Right lobe of liver (tissue), 6 donors: ENCODE measurements around the gene TRPM5. TPM values are rescaled to one million over a fixed set of nuclear protein-coding genes. Genes with fewer than 3 reads are reported as not detected.

Experiments
- ATAC-seq, 4 donors: fragments of 200-7000 bp; cut with Tn5 transposase; one replicate each; pipeline ENCODE4 v1.9.1; 2020; ENCODE audit warnings: mild to moderate bottlenecking in 4 of 4, moderate library complexity in 4 of 4
- DNase-seq, 3 donors: peaks; one replicate each; pipeline ENCODE4 v3.0.0-alpha.2; 2020
- H3K27ac ChIP-seq, 3 donors: fragments of 200-600 bp; one replicate each; pipeline ENCODE4 v1.8.0; 2022
- H3K27me3 ChIP-seq, 2 donors: fragments of 200-600 bp; one replicate each; pipeline ENCODE4 v1.8.0; 2022
- H3K36me3 ChIP-seq, 4 donors: fragments of 200-600 bp; sonication (generic) in 1 of 4; one replicate each; pipeline versions ENCODE4 v1.5.1 to v1.8.0; 2017 to 2022; ENCODE audit warnings: control low read depth in 1 of 4
- H3K4me1 ChIP-seq, 4 donors: fragments of 200-600 bp; sonication (generic) in 1 of 4; one replicate each; pipeline versions ENCODE4 v1.5.1 to v1.8.0; 2017 to 2022; ENCODE audit warnings: control low read depth in 1 of 4
- H3K4me3 ChIP-seq, 3 donors: fragments of 200-600 bp; one replicate each; pipeline ENCODE4 v1.8.0; 2022
- H3K9me3 ChIP-seq, 4 donors: fragments of 200-600 bp; sonication (generic) in 1 of 4; one replicate each; pipeline versions ENCODE4 v1.5.1 to v1.8.0; 2017 to 2022; ENCODE audit warnings: control low read depth in 1 of 4
- POLR2A ChIP-seq: fragments of 450-650 bp; IDR thresholded peaks from one replicate; pipeline ENCODE4 v1.6.1; 2017; ENCODE audit warnings: antibody characterized with exemption, mild to moderate bottlenecking
- whole genome bisulfite sequencing: methylation state at CpG from one replicate; pipeline ENCODE4 v1.1.6; 2018; ENCODE audit warnings: low coverage, low lambda C conversion rate; ENCODE audit not compliant: insufficient coverage; ENCODE audit errors: missing lambda C conversion rate; 5-methylcytosine and 5-hydroxymethylcytosine counted together
- intact Hi-C, 2 donors: fragments of 100-400 bp; cut with DNase I; formaldehyde crosslinking; loops; one replicate each; pipeline versions ENCODE4 v1.11.2 to v1.14.1; 2022
- total RNA-seq, 6 experiments: library from RNA; depleted of rRNA in 2 of 6; stranded (reverse); fragments of >200 nt in 2 of 6; fragmentation: NEBNext Ultra II Directional in 3 of 6; extraction: Animal tissue kit (Norgen Biotek cat#: 25700) in 3 of 6; gene quantifications; one replicate each; pipeline versions ENCODE4 v1.1.0 to v1.2.4, GENCODE V29; 2016 to 2023
- TF ChIP-seq, protein P1 (sequence below), 4 donors: fragments of 200-600 bp in 3 of 4; fragments of 450-650 bp in 1 of 4; IDR thresholded peaks; one replicate each; pipeline versions ENCODE4 v1.5.1 to v1.8.0; 2016 to 2022; ENCODE audit warnings: antibody characterized with exemption in 4 of 4, mild to moderate bottlenecking in 2 of 4
- donor health status: DM: no; HTN: yes; CAD: no.
- donor health status: DM: no; HTN: no; CAD: no.
- donor health status: DM: no; HTN: no; CAD: no.
- donor health status: DM: no; HTN: yes; CAD: no.
- donor health status: DM: no; HTN: yes; CAD: no.

TRPM5 gene
- total RNA-seq, 6 experiments from 2014 or later = not detected

- DNase-seq (no peak), ATAC-seq (no peak)
- intact Hi-C loops = no loop called here
- H3K4me3 ChIP-seq = no peak overlapping the region
- no peaks in the 10 kb centered on the region for H3K36me3 ChIP-seq
- H3K27me3 ChIP-seq = no peaks in the 10 kb centered on the region
- H3K27ac ChIP-seq = no peak overlapping the region
- 58% methylated on average over 7 of the region's 8 CpGs for WGBS
- no peaks in the 10 kb centered on the region for H3K9me3 ChIP-seq
- no peak for TF ChIP-seq POLR2A
- TF ChIP-seq, protein P1, sequence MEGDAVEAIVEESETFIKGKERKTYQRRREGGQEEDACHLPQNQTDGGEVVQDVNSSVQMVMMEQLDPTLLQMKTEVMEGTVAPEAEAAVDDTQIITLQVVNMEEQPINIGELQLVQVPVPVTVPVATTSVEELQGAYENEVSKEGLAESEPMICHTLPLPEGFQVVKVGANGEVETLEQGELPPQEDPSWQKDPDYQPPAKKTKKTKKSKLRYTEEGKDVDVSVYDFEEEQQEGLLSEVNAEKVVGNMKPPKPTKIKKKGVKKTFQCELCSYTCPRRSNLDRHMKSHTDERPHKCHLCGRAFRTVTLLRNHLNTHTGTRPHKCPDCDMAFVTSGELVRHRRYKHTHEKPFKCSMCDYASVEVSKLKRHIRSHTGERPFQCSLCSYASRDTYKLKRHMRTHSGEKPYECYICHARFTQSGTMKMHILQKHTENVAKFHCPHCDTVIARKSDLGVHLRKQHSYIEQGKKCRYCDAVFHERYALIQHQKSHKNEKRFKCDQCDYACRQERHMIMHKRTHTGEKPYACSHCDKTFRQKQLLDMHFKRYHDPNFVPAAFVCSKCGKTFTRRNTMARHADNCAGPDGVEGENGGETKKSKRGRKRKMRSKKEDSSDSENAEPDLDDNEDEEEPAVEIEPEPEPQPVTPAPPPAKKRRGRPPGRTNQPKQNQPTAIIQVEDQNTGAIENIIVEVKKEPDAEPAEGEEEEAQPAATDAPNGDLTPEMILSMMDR (IDR thresholded peaks at IDR 0.05) = no peak
- no peaks in the 10 kb centered on the region for H3K4me1 ChIP-seq
Observed at GRCh38 chr11:2477936-2478335, 33.6 kb upstream of the TRPM5 start.

- ATAC-seq (no peak), DNase-seq (no peak)
- no peak overlapping the region for H3K27ac ChIP-seq
- H3K4me3 ChIP-seq = no peak overlapping the region
- no peaks in the 10 kb centered on the region for H3K36me3 ChIP-seq
- 88% methylated on average over 1 of the region's 3 CpGs for whole genome bisulfite sequencing
- intact Hi-C loops = no loop called here
- no peaks in the 10 kb centered on the region for H3K9me3 ChIP-seq
- TF ChIP-seq, protein P1 (IDR thresholded peaks at IDR 0.05) = no peak
- H3K4me1 ChIP-seq = no peaks in the 10 kb centered on the region
- H3K27me3 ChIP-seq = no peaks in the 10 kb centered on the region
Observed at GRCh38 chr11:2477254-2477653, 32.9 kb upstream of the TRPM5 start.

GRCh38 chr11:2475136-2475918, 31.0 kb upstream of the TRPM5 start:
- Histone ChIP-seq H3K27me3 (no peaks in the 10 kb centered on the region), H3K9me3 (no peaks in the 10 kb centered on the region), H3K36me3 (no peaks in the 10 kb centered on the region), H3K27ac (no peak overlapping the region), H3K4me3 (no peak overlapping the region), H3K4me1 (no peaks in the 10 kb centered on the region)
- intact Hi-C loops = no loop called here
- no peak for TF ChIP-seq POLR2A
- TF ChIP-seq, protein P1 (IDR thresholded peaks at IDR 0.05) = no peak
- DNase-seq (no peak), ATAC-seq (no peak)
- 61% methylated on average over 17 of the region's 17 CpGs for WGBS

GRCh38 chr11:2474059-2474901, 30.0 kb upstream of the TRPM5 start:
- Histone ChIP-seq H3K36me3 (no peaks in the 10 kb centered on the region), H3K9me3 (no peaks in the 10 kb centered on the region), H3K27me3 (no peaks in the 10 kb centered on the region), H3K27ac (no peak overlapping the region), H3K4me3 (no peak overlapping the region), H3K4me1 (no peaks in the 10 kb centered on the region)
- DNase-seq (no peak), ATAC-seq (peak in 1 of 4 donors; percentile 18)
- intact Hi-C loops = no loop called here
- TF ChIP-seq, protein P1 (IDR thresholded peaks at IDR 0.05) = no peak
- TF ChIP-seq POLR2A = no peak
- 56% methylated on average over 4 of the region's 19 CpGs for WGBS
